ENCODE measurements around the gene MYO7A.
"Not testable (repeated sequence)": the region's sequence is repeated elsewhere in the genome, so short reads cannot be mapped to it uniquely, and the experiment has no call there.

The MYO7A gene

GRCh38 chr11:77095551-77096490 is 32.2 kb upstream of the MYO7A start:
- H3K9me3 ChIP-seq (ENCODE audit: control insufficient read depth, low read length): no peaks in the 10 kb centered on the region
- no peaks in the 10 kb centered on the region for H3K27me3 ChIP-seq (ENCODE audit: control insufficient read depth, insufficient read depth, low read length)
- no peak overlapping the region for H3K27ac ChIP-seq
- H3K4me2 ChIP-seq (ENCODE audit: low read length): no peak overlapping the region
- H3K4me1 ChIP-seq: no peaks in the 10 kb centered on the region
- no peaks in the 10 kb centered on the region for H3K36me3 ChIP-seq (ENCODE audit: control insufficient read depth, insufficient read depth, low read length)
- H3K4me3 ChIP-seq (ENCODE audit: low read depth, low read length): no peak overlapping the region
- no peak overlapping the region for H2AFZ ChIP-seq
- H3K9ac ChIP-seq: no peak overlapping the region
- no peak for TF ChIP-seq CTCF (IDR thresholded peaks at IDR 0.05)
- H3K79me2 ChIP-seq: no peaks in the 10 kb centered on the region

DNA sequence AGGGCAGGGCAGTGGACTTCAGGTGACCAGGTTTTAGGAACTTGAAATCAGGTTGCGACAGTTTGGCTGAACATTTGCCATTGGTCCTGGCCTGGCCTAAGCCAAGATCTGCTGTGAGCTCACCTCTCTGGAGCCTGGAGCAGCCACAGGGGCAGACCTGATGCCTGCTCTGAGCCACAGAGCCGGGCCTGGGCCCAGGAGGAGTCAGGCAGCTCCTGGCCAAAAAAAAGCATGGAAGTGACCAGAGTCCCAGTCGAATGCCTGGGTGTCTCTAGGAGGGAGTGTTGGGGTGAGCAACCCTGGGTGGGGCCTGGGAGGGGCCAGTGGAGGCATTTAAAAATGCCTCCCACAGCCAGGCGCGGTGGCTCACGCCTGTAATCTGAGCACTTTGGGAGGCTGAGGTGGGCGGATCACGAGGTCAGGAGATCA is 31.4 kb upstream of the MYO7A start:
- Histone ChIP-seq H3K4me1 (no peaks in the 10 kb centered on the region), H3K36me3 (ENCODE audit: control insufficient read depth, insufficient read depth, low read length) (no peaks in the 10 kb centered on the region), H3K4me3 (ENCODE audit: low read depth, low read length) (no peak overlapping the region), H2AFZ (no peak overlapping the region), H3K9me3 (ENCODE audit: control insufficient read depth, low read length) (no peaks in the 10 kb centered on the region), H3K27ac (no peak overlapping the region), H3K79me2 (no peaks in the 10 kb centered on the region), H3K4me2 (ENCODE audit: low read length) (no peak overlapping the region), H3K9ac (no peak overlapping the region), H3K27me3 (ENCODE audit: control insufficient read depth, insufficient read depth, low read length) (no peaks in the 10 kb centered on the region)
- TF ChIP-seq CTCF (IDR thresholded peaks at IDR 0.05): no peak

DNA sequence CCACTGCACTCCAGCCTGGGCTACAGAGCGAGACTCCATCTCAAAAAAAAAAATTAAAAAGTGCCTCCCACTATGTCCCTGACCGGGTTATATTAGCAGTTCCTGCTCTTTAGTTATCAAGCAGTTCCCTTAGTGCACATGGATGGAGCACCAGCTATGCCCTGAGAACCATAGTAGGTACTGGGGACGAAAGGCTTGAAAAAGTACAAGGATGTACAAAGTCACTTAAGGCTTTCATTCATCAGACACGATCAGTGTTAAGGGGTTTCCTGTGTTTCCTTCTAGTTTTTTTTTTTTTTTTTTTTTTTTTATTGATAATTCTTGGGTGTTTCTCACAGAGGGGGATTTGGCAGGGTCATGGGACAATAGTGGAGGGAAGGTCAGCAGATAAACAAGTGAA is 30.9 kb upstream of the MYO7A start:
- H3K4me2 ChIP-seq (ENCODE audit: low read length); H3K9me3 ChIP-seq (ENCODE audit: control insufficient read depth, low read length); H3K4me3 ChIP-seq (ENCODE audit: low read depth, low read length); H3K27ac ChIP-seq; H3K9ac ChIP-seq; H3K36me3 ChIP-seq (ENCODE audit: control insufficient read depth, insufficient read depth, low read length); H2AFZ ChIP-seq; H3K4me1 ChIP-seq; H3K27me3 ChIP-seq (ENCODE audit: control insufficient read depth, insufficient read depth, low read length); H3K79me2 ChIP-seq: not testable (repeated sequence)

DNA sequence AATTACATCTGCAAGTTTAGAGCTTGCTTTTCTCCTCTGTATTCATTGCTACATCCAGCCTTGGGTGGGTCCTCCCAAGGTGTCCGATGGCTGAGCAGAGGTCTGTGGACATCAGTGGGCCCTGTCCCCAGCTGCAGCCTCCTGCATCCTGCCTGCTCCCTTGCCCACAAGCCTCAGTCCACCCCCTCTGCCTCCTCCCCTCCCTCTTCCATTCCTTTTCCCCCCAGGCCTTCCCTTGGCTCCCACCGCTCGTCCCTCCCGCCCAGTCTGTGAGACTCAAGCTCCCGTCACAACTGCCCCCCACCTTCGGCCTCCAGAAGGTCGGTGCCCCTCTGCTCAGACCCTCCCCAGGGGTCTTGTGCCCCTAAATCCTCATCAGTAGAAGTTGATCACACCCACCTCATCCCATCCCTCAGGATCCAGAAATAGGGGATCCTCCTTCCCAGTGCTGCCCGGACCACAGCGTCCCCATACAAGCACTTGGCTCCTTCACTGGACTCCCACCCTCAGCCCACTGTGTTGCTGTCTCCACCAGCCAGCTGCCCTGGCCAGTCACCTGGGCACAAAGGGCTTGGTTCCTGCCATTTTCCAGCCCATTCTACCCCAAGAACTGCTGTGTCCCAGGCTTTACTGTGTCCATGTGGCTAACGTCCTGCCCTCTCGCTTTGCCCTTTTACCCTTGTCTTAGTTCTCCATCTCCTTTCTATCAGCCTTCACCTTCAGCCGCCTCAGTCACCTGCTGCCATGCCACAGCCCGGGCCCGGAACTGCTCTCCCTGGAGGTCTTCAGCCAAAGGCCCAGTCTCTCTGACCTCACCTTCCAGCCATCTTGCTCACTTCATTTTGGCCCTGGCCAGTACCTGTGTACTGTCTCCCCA is 27.6 kb upstream of the MYO7A start:
- Histone ChIP-seq H3K79me2 (no peaks in the 10 kb centered on the region), H3K27me3 (ENCODE audit: control insufficient read depth, insufficient read depth, low read length) (no peaks in the 10 kb centered on the region), H3K4me3 (ENCODE audit: low read depth, low read length) (no peak overlapping the region), H2AFZ (no peak overlapping the region), H3K9ac (no peak overlapping the region), H3K27ac (no peak overlapping the region), H3K9me3 (ENCODE audit: control insufficient read depth, low read length) (no peaks in the 10 kb centered on the region), H3K36me3 (ENCODE audit: control insufficient read depth, insufficient read depth, low read length) (no peaks in the 10 kb centered on the region), H3K4me2 (ENCODE audit: low read length) (no peak overlapping the region), H3K4me1 (no peaks in the 10 kb centered on the region)
- no peak for TF ChIP-seq CTCF (IDR thresholded peaks at IDR 0.05)

DNA sequence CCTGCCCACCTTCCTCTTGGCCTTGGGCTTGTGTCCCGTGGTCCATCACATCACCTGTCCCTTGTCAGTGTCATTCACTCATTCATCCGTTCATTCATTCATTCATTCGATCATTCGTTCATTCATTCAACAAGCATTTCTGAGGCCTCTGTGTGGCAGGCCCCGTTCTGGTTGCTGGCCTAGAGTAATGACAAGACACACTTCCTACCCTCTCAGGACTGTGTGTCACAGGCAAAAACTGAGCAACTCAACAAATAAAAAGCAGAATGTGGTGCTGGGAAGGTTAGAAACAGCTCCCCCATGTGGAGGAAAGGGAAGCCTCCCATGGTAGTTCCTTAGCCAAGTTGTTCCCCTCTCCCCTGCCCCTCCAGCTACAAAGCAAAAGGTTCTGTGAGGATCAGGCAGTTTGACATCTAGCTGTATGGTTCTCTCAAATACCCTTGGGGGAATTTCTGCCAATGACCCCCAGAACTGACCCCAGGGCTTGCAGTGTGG is 27.0 kb upstream of the MYO7A start:
- Histone ChIP-seq H3K27ac (no peak overlapping the region), H3K27me3 (ENCODE audit: control insufficient read depth, insufficient read depth, low read length) (no peaks in the 10 kb centered on the region), H3K79me2 (no peaks in the 10 kb centered on the region), H2AFZ (no peak overlapping the region), H3K36me3 (ENCODE audit: control insufficient read depth, insufficient read depth, low read length) (no peaks in the 10 kb centered on the region), H3K4me3 (ENCODE audit: low read depth, low read length) (no peak overlapping the region), H3K4me2 (ENCODE audit: low read length) (no peak overlapping the region), H3K4me1 (no peaks in the 10 kb centered on the region), H3K9me3 (ENCODE audit: control insufficient read depth, low read length) (no peaks in the 10 kb centered on the region), H3K9ac (no peak overlapping the region)
- TF ChIP-seq CTCF (IDR thresholded peaks at IDR 0.05): no peak

Measured in parathyroid adenoma (tissue), 2 donors.